Ectodermal cell (in vitro differentiated cells): ENCODE results near the gene OR6J1. TPM values are rescaled to one million over a fixed set of nuclear protein-coding genes. Genes with fewer than 3 reads are reported as not detected.
"Not testable (repeated sequence)": the region's sequence is repeated elsewhere in the genome, so short reads cannot be mapped to it uniquely, and the experiment has no call there.

Experiments used
- H3K27ac ChIP-seq: 2 replicates; pipeline ENCODE4 v1.7.0; 2013; ENCODE audit warnings: mild to moderate bottlenecking, low read depth, low read length; ENCODE audit not compliant: insufficient read depth, poor library complexity, severe bottlenecking
- H3K27me3 ChIP-seq: 2 replicates; pipeline ENCODE4 v1.7.0; 2013; ENCODE audit warnings: mild to moderate bottlenecking, low read length; ENCODE audit not compliant: insufficient read depth, control insufficient read depth, poor library complexity, severe bottlenecking
- H3K36me3 ChIP-seq: one replicate; pipeline ENCODE4 v1.7.0; 2013; ENCODE audit warnings: low read length; ENCODE audit not compliant: control insufficient read depth, insufficient read depth
- H3K4me1 ChIP-seq: one replicate; pipeline ENCODE4 v1.7.0; 2013; ENCODE audit warnings: low read length; ENCODE audit not compliant: control insufficient read depth, insufficient read depth
- H3K4me3 ChIP-seq: 2 replicates; pipeline ENCODE4 v1.7.0; 2013; ENCODE audit warnings: low read depth, low read length, control low read depth; ENCODE audit not compliant: insufficient read depth
- H3K9me3 ChIP-seq: 2 replicates; pipeline ENCODE4 v1.7.0; 2013; ENCODE audit warnings: mild to moderate bottlenecking, low read length, moderate library complexity; ENCODE audit not compliant: control insufficient read depth
- WGBS, 2 experiments: methylation state at CpG; one replicate each; pipeline ENCODE4 v1.1.7; 2013; ENCODE audit warnings: missing lambda C conversion rate in 2 of 2; 5-methylcytosine and 5-hydroxymethylcytosine counted together
- polyA plus RNA-seq, 4 experiments: library from polyadenylated mRNA; stranded (reverse); fragments of 50-300 nt; gene quantifications; one replicate each; pipeline ENCODE4 v1.2.3, GENCODE V29; 2013

Gene OR6J1
- polyA plus RNA-seq (2013, experiment 1 of 4), result not detected
- not detected for polyA plus RNA-seq (2013, experiment 2 of 4)
- polyA plus RNA-seq (2013, experiment 3 of 4), result not detected
- not detected for polyA plus RNA-seq (2013, experiment 4 of 4)

DNA sequence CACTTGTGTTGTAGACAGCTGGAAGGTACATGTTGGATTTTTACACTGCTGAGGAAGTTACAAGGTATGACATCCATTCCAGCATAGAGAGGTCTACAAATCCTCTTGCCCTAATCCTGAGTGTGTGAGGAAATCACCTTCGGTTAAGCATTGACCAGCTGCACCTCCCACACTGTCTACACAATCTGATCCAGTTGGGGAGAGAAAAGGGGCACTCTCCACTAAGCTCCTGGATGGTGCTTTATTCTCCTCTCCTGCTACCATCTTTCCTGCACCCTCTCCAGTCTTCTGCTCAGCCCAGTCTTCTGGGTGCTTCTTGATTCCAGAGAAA, at the start of gene OR6J1:
TSS of gene OR6J1 (minus strand) at position 48 of the 331 bp plus-strand sequence. CDS start 9,541 bp downstream, outside the sequence.
- WGBS, 2 experiments, result 93 to 100% methylated on average over 1 of the region's 1 CpG
- H3K27me3 ChIP-seq, result no peaks in the 10 kb centered on the region
- no peak within 1 kb of the TSS for H3K27ac ChIP-seq
- no peak within 1 kb of the TSS for H3K4me3 ChIP-seq
- H3K4me1 ChIP-seq, result no peaks in the 10 kb centered on the region
- H3K36me3 ChIP-seq, result no peaks in the 10 kb centered on the region
- no peaks in the 10 kb centered on the region for H3K9me3 ChIP-seq

- no peaks in the 10 kb centered on the region for H3K4me1 ChIP-seq
- no peaks in the 10 kb centered on the region for H3K36me3 ChIP-seq
- H3K4me3 ChIP-seq, result no peak overlapping the region
- H3K27me3 ChIP-seq, result no peaks in the 10 kb centered on the region
- no peaks in the 10 kb centered on the region for H3K9me3 ChIP-seq
- H3K27ac ChIP-seq, result no peak overlapping the region
Measured at GRCh38 chr14:22692194-22692593, 48.0 kb upstream of the OR6J1 start.

GRCh38 chr14:22691171-22691570, 47.0 kb upstream of the OR6J1 start:
- H3K9me3 ChIP-seq, result no peaks in the 10 kb centered on the region
- no peaks in the 10 kb centered on the region for H3K36me3 ChIP-seq
- no peak overlapping the region for H3K4me3 ChIP-seq
- WGBS, 2 experiments, result 93 to 95% methylated on average over 2 of the region's 2 CpGs
- no peaks in the 10 kb centered on the region for H3K27me3 ChIP-seq
- H3K27ac ChIP-seq, result no peak overlapping the region
- H3K4me1 ChIP-seq, result peaks cover 4% of the 10 kb centered on the region

GRCh38 chr14:22689199-22689598, 45.0 kb upstream of the OR6J1 start:
- no peaks in the 10 kb centered on the region for H3K36me3 ChIP-seq
- H3K9me3 ChIP-seq, result no peaks in the 10 kb centered on the region
- no peaks in the 10 kb centered on the region for H3K27me3 ChIP-seq
- no peak overlapping the region for H3K27ac ChIP-seq
- WGBS, 2 experiments, result 93 to 95% methylated on average over 1 of the region's 1 CpG
- peaks cover 14% of the 10 kb centered on the region for H3K4me1 ChIP-seq
- no peak overlapping the region for H3K4me3 ChIP-seq

GRCh38 chr14:22687969-22688368, 43.8 kb upstream of the OR6J1 start:
- not testable (repeated sequence) for H3K27ac ChIP-seq, H3K4me3 ChIP-seq, H3K9me3 ChIP-seq, H3K36me3 ChIP-seq, H3K27me3 ChIP-seq
- H3K4me1 ChIP-seq, result peaks cover 14% of the 10 kb centered on the region
- 97 to 98% methylated on average over 3 of the region's 3 CpGs for WGBS, 2 experiments

DNA sequence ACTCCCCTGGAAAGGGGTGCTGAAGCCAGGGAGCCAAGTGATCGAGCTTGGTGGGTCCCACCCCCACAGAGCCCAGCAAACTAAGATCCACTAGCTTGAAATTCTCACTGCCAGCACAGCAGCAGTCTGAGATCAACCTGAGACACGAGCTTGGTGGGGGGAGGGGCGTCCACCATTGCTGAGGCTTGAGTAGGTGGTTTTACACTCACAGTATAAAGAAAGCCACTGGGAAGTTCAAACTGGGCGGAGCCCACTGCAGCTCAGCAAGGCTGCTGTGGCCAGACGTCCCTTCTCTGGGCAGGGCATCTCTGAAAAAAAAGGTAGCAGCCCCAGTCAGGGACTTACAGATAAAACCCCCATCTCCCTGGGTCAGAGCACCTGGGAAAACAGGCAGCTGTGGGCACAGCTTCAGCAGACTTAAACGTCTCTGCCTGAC, 42.0 kb upstream of the OR6J1 start:
- H3K36me3 ChIP-seq, H3K9me3 ChIP-seq, H3K4me3 ChIP-seq, H3K27me3 ChIP-seq, H3K27ac ChIP-seq: not testable (repeated sequence)
- 39 to 42% methylated on average over 6 of the region's 6 CpGs for WGBS, 2 experiments
- H3K4me1 ChIP-seq, result peaks cover 14% of the 10 kb centered on the region

DNA sequence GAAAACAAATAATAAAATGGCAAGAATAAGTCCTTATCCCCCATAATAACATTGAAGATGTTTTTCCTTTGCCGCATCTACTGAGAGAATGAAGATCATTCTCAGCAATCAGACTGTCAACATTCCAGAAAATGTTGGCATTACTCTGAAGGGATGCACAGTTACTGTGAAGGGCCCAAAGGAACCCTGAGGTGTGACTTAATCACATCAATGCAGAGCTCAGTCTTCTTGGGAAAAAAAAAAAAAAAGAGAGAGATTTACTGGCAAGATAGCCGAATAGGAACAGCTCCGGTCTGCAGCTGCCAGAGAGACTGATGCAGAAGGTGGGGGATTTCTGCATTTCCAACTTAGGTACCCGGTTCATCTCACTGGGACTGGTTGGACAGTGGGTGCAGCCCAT, 41.3 kb upstream of the OR6J1 start:
- Histone ChIP-seq H3K4me3 (no peak overlapping the region), H3K27ac (no peak overlapping the region), H3K9me3 (no peaks in the 10 kb centered on the region), H3K27me3 (no peaks in the 10 kb centered on the region), H3K36me3 (no peaks in the 10 kb centered on the region), H3K4me1 (peaks cover 14% of the 10 kb centered on the region)
- 68 to 75% methylated on average over 4 of the region's 4 CpGs for WGBS, 2 experiments

- 71 to 78% methylated on average over 3 of the region's 3 CpGs for WGBS, 2 experiments
- peaks cover 14% of the 10 kb centered on the region for H3K4me1 ChIP-seq
- H3K27ac ChIP-seq, H3K9me3 ChIP-seq, H3K36me3 ChIP-seq, H3K4me3 ChIP-seq, H3K27me3 ChIP-seq: not testable (repeated sequence)
Measured at GRCh38 chr14:22683428-22683827, 39.3 kb upstream of the OR6J1 start.

- no peaks in the 10 kb centered on the region for H3K36me3 ChIP-seq
- 88 to 95% methylated on average over 2 of the region's 2 CpGs for WGBS, 2 experiments
- H3K9me3 ChIP-seq, result no peaks in the 10 kb centered on the region
- no peak overlapping the region for H3K4me3 ChIP-seq
- no peaks in the 10 kb centered on the region for H3K4me1 ChIP-seq
- no peaks in the 10 kb centered on the region for H3K27me3 ChIP-seq
- H3K27ac ChIP-seq, result no peak overlapping the region
Measured at GRCh38 chr14:22678221-22678620, 34.1 kb upstream of the OR6J1 start.

- H3K27me3 ChIP-seq, H3K4me1 ChIP-seq, H3K9me3 ChIP-seq, H3K4me3 ChIP-seq, H3K36me3 ChIP-seq, H3K27ac ChIP-seq: not testable (repeated sequence)
- WGBS, 2 experiments, result 89 to 91% methylated on average over 2 of the region's 2 CpGs
Measured at GRCh38 chr14:22677551-22677950, 33.4 kb upstream of the OR6J1 start.

DNA sequence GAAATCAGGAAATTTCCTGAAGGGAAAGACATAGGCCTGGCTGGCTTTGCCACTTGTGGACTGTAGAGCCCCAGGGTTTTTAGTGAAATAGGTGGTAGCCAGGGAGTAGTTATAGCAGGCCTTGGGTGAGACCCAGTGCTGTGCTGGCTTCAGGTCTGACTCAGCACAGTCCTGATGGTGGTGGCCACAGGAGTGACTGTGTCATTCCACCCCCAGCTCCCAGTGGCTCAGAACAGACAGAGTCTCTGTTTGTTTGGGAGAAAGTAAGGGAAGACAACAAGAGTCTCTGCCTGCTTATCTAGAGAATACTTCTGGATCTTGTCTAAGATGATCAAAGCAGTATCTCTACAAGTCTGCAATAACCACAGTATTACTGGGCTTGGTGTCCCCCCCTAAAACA, 27.5 kb upstream of the OR6J1 start:
- H3K27me3 ChIP-seq, result no peaks in the 10 kb centered on the region
- no peak overlapping the region for H3K4me3 ChIP-seq
- no peaks in the 10 kb centered on the region for H3K36me3 ChIP-seq
- no peak overlapping the region for H3K27ac ChIP-seq
- H3K4me1 ChIP-seq, result no peaks in the 10 kb centered on the region
- no peaks in the 10 kb centered on the region for H3K9me3 ChIP-seq
